SK-N-SH (cell line): Measurements from ENCODE around the gene PDCD1.

Experiments
- FOXJ3 ChIP-seq: sonication (generic); formaldehyde crosslinking; IDR thresholded peaks from 2 replicates; pipeline ENCODE4 v1.5.1; 2020; ENCODE audit warnings: mild to moderate bottlenecking, missing genetic modification reagents
- MAX ChIP-seq: IDR thresholded peaks from 2 replicates; pipeline ENCODE4 v1.4.0; 2012; ENCODE audit warnings: low read depth
- POLR2AphosphoS5 ChIP-seq: IDR thresholded peaks from 2 replicates; pipeline ENCODE4 v1.6.1; 2012; ENCODE audit warnings: low read depth, low read length
- RXRA ChIP-seq: IDR thresholded peaks from 2 replicates; pipeline ENCODE4 v1.4.0; 2012; ENCODE audit warnings: low read depth, mild to moderate bottlenecking, borderline replicate concordance
- USF1 ChIP-seq: IDR thresholded peaks from 2 replicates; pipeline ENCODE4 v1.4.0; 2012; ENCODE audit warnings: low read depth, borderline replicate concordance
- TF ChIP-seq, protein P1 (sequence below): fragments of 200-600 bp; sonication (generic); IDR thresholded peaks from 2 replicates; pipeline ENCODE4 v1.6.1; 2017; ENCODE audit warnings: antibody characterized with exemption, mild to moderate bottlenecking, moderate library complexity

GRCh38 chr2:241809383-241810306 lies 49.0 kb downstream of the PDCD1 start:
- TF ChIP-seq, protein P1, sequence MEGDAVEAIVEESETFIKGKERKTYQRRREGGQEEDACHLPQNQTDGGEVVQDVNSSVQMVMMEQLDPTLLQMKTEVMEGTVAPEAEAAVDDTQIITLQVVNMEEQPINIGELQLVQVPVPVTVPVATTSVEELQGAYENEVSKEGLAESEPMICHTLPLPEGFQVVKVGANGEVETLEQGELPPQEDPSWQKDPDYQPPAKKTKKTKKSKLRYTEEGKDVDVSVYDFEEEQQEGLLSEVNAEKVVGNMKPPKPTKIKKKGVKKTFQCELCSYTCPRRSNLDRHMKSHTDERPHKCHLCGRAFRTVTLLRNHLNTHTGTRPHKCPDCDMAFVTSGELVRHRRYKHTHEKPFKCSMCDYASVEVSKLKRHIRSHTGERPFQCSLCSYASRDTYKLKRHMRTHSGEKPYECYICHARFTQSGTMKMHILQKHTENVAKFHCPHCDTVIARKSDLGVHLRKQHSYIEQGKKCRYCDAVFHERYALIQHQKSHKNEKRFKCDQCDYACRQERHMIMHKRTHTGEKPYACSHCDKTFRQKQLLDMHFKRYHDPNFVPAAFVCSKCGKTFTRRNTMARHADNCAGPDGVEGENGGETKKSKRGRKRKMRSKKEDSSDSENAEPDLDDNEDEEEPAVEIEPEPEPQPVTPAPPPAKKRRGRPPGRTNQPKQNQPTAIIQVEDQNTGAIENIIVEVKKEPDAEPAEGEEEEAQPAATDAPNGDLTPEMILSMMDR = no peak
- TF ChIP-seq RXRA = no peak
- no peak for TF ChIP-seq FOXJ3 (CRISPR knock-in tag)
- no peak for TF ChIP-seq POLR2AphosphoS5
- no peak for TF ChIP-seq MAX
- no peak for TF ChIP-seq USF1
